ENCODE results near the gene PAK5.

DNA sequence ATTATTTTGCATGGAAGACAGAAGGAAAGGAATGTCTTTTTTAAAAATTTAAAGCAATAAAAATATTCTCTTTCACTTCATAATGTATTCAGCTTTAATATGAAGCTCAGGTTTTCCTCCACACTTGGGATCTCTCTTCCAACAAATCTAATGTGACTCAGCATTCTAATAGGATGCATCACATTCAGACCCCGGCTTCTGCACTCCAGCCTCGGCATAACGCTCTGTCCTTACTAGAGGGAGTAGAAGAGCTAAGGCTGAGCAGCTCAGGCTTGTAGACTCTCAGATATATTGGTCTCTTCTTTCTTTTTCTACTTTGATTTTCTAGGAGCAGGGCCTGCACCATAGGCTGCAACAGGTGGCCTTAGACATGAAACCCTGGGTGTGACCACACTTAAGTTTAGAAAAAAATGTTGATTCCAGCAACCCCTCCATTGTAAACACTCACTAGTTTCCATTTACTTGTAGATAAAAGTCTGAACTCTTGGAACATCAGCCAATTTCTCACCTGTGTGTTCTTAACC is 161.7 kb downstream of the PAK5 start:
- TF ChIP-seq ZNF274 (IDR thresholded peaks at IDR 0.05; ENCODE audit: borderline replicate concordance, low read depth, low read length) (no peak), NFXL1 (CRISPR knock-in tag; IDR thresholded peaks at IDR 0.05) (no peak)
